CD4-positive, alpha-beta T cell (primary cell): ENCODE measurements around the gene DTNB. TPM values are rescaled to one million over a fixed set of nuclear protein-coding genes. Genes with fewer than 3 reads are reported as not detected.

Experiments
- ATAC-seq: fragments of 200-7000 bp; cut with Tn5 transposase; one replicate; pipeline ENCODE4 v1.10.0; 2022; ENCODE audit warnings: mild to moderate bottlenecking; ENCODE audit not compliant: poor library complexity
- CTCF ChIA-PET: fragments of 350-600 bp; sonication (Branson Sonifier 250); formaldehyde crosslinking; loops from one replicate; lab custom pipeline; 2021; ENCODE audit warnings: antibody characterized with exemption, inconsistent platforms; lab: Charles Lee
- POLR2A ChIA-PET: fragments of 350-600 bp; sonication (Branson Sonifier 250); formaldehyde crosslinking; loops from one replicate; lab custom pipeline; 2021; ENCODE audit warnings: antibody characterized with exemption, inconsistent platforms; lab: Charles Lee
- DNase-seq, 14 experiments: peaks; one replicate each; pipeline ENCODE4 v3.0.0-alpha.2; 2013 to 2020; ENCODE audit warnings: mixed read lengths in 2 of 14
- H3K27ac ChIP-seq, 2 donors: one replicate each; pipeline versions ENCODE4 v1.5.1 to v1.7.0; 2013; ENCODE audit warnings: low read length in 2 of 2, low read depth in 1 of 2, mild to moderate bottlenecking in 1 of 2
- H3K27me3 ChIP-seq, 2 experiments: 1 replicate in 1 of 2; 2 replicates in 1 of 2; pipeline versions ENCODE4 v1.6.1 to v1.7.0; 2013; ENCODE audit warnings: low read length in 2 of 2, control low read depth in 1 of 2, mild to moderate bottlenecking in 1 of 2, moderate library complexity in 1 of 2; ENCODE audit not compliant: insufficient read depth in 2 of 2, control insufficient read depth in 1 of 2
- H3K36me3 ChIP-seq: one replicate; pipeline ENCODE4 v1.6.1; 2013; ENCODE audit warnings: low read length, control low read depth; ENCODE audit not compliant: insufficient read depth
- H3K4me1 ChIP-seq: one replicate; pipeline ENCODE4 v1.6.1; 2013; ENCODE audit warnings: low read length, control low read depth; ENCODE audit not compliant: insufficient read depth
- H3K4me3 ChIP-seq: one replicate; pipeline ENCODE4 v1.5.1; 2013; ENCODE audit warnings: mild to moderate bottlenecking, low read length, moderate library complexity
- H3K9me3 ChIP-seq, 2 experiments: 1 replicate in 1 of 2; 2 replicates in 1 of 2; pipeline versions ENCODE4 v1.6.1 to v1.7.0; 2013; ENCODE audit warnings: low read length in 2 of 2, mild to moderate bottlenecking in 2 of 2, control low read depth in 1 of 2, moderate library complexity in 1 of 2; ENCODE audit not compliant: control insufficient read depth in 1 of 2, insufficient read depth in 1 of 2
- H3K27ac Mint-ChIP-seq: one replicate; pipeline ENCODE4 v1.8.0; 2020; ENCODE audit warnings: mixed read lengths
- H3K27me3 Mint-ChIP-seq: one replicate; pipeline ENCODE4 v1.8.0; 2021; ENCODE audit warnings: mixed read lengths
- H3K36me3 Mint-ChIP-seq: one replicate; pipeline ENCODE4 v1.8.0; 2021; ENCODE audit warnings: low read depth, mixed read lengths
- H3K4me1 Mint-ChIP-seq: one replicate; pipeline ENCODE4 v1.8.0; 2021; ENCODE audit warnings: low read depth, mixed read lengths
- H3K4me3 Mint-ChIP-seq: one replicate; pipeline ENCODE4 v1.8.0; 2020; ENCODE audit warnings: mild to moderate bottlenecking, mixed read lengths
- H3K9me3 Mint-ChIP-seq: one replicate; pipeline ENCODE4 v1.8.0; 2020; ENCODE audit warnings: mixed read lengths
- intact Hi-C, 2 experiments: fragments of 100-400 bp; cut with DNase I in 1 of 2; cut with micrococcal nuclease in 1 of 2; formaldehyde crosslinking; loops; one replicate each; pipeline versions ENCODE4 v1.15.1 to v1.9.0; 2023 to 2025; cut with DNase I, micrococcal nuclease
- total RNA-seq, 174 experiments: library from RNA in 2 of 174; stranded (reverse) in 2 of 174; gene quantifications; one replicate each; pipeline ENCODE4 v1.2.3 and lab custom pipeline; 2021 to 2026
- TF ChIP-seq, protein P1 (sequence below): fragments of 200-600 bp; IDR thresholded peaks from one replicate; pipeline ENCODE4 v1.8.0; 2022; ENCODE audit warnings: antibody characterized with exemption, mild to moderate bottlenecking

Gene DTNB
- total RNA-seq, 2 experiments from 2014 or later: 30.1 to 33.6 TPM

DNA sequence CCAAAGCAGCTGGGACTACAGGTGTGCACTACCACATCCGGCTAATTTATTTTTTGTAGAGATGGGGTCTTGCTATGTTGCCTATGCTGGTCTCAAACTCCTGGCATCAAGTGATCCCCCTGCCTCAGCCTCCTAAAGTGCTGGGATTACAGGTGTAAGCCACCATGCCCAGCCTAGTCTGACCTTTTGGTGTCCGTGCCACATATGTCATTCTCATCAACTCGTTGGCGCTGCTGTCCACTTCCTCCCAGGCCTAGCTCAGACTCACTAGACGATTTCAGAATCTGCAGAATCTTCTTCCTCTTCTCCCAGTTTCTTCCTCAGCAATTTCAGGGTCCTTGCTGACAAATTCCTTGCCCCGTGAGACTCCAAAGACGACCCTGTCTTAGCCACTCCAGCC is 291.9 kb downstream of the DTNB start:
- peaks cover 32% of the 10 kb centered on the region for H3K4me1 ChIP-seq
- Mint-ChIP-seq H3K27me3 (no peaks in the 10 kb centered on the region), H3K4me3 (no peak overlapping the region), H3K9me3 (no peaks in the 10 kb centered on the region), H3K27ac (no peak overlapping the region), H3K36me3 (peaks cover 16% of the 10 kb centered on the region), H3K4me1 (peaks cover 39% of the 10 kb centered on the region)
- ChIA-PET CTCF (interaction anchor here (4.7 kb wide), 1 partner anchor 19 kb away, joined by 21 read pairs; no protein-coding TSS in a partner anchor), POLR2A (no interaction called here)
- ATAC-seq: no peak
- DNase-seq: no peak
- intact Hi-C loops: no loop called here
- no peak overlapping the region for H3K27ac ChIP-seq
- no peaks in the 10 kb centered on the region for H3K27me3 ChIP-seq
- no peak overlapping the region for H3K4me3 ChIP-seq
- H3K9me3 ChIP-seq: peaks cover 0 to 11% of the 10 kb centered on the region in 2 experiments
- H3K36me3 ChIP-seq: peaks cover 4% of the 10 kb centered on the region
- TF ChIP-seq, protein P1, sequence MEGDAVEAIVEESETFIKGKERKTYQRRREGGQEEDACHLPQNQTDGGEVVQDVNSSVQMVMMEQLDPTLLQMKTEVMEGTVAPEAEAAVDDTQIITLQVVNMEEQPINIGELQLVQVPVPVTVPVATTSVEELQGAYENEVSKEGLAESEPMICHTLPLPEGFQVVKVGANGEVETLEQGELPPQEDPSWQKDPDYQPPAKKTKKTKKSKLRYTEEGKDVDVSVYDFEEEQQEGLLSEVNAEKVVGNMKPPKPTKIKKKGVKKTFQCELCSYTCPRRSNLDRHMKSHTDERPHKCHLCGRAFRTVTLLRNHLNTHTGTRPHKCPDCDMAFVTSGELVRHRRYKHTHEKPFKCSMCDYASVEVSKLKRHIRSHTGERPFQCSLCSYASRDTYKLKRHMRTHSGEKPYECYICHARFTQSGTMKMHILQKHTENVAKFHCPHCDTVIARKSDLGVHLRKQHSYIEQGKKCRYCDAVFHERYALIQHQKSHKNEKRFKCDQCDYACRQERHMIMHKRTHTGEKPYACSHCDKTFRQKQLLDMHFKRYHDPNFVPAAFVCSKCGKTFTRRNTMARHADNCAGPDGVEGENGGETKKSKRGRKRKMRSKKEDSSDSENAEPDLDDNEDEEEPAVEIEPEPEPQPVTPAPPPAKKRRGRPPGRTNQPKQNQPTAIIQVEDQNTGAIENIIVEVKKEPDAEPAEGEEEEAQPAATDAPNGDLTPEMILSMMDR: no peak

DNA sequence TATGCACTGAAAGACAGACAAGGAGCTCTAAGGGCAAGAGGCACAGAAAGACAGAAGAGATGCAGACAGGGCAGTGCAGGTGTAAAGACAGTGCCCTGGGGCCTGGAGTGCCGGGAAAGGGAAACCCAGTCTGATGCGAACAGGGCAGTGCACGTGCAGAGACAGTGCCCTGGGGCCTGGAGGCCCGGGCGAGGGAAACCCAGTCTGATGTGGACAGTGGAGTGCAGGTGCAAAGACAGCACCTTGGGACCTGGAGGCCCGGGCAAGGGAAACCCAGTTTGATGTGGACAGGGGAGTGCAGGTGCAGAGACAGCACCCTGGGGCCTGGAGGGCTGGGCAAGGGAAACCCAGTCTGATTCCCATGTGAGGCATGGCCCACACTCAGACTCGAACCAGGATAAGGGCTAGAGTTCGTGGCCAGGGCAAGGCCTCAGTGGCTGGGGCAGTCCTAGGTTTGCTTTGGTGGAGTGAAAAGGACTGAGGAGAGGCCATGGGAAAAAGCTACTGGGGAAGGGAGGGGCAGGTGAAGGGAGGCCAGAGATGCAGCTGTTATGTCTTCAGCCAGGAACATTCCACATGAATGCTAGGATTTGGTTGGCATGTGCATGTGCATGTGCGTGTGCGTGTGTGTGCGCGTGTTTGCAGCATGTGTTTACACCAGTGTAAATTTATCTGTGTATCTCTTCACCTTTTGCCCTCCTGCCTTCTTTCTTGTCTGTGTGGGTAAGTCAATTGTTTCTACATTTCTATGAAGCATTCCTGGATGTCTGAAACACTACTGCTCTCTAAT is 292.6 kb downstream of the DTNB start:
- no peak overlapping the region for H3K27ac ChIP-seq
- intact Hi-C loops: no loop called here
- peaks cover 43% of the 10 kb centered on the region for H3K4me1 Mint-ChIP-seq
- CTCF ChIA-PET: interaction anchor here (4.7 kb wide), 1 partner anchor 18 kb away, joined by 21 read pairs; no protein-coding TSS in a partner anchor
- H3K4me3 ChIP-seq: no peak overlapping the region
- H3K36me3 ChIP-seq: no peaks in the 10 kb centered on the region
- ATAC-seq (no peak), DNase-seq (no peak)
- H3K36me3 Mint-ChIP-seq: peaks cover 9% of the 10 kb centered on the region
- H3K4me3 Mint-ChIP-seq: no peak overlapping the region
- POLR2A ChIA-PET: no interaction called here
- H3K27ac Mint-ChIP-seq: no peak overlapping the region
- no peaks in the 10 kb centered on the region for H3K27me3 Mint-ChIP-seq
- no peaks in the 10 kb centered on the region for H3K27me3 ChIP-seq
- no peaks in the 10 kb centered on the region for H3K9me3 Mint-ChIP-seq
- TF ChIP-seq, protein P1: no peak
- peaks cover 40% of the 10 kb centered on the region for H3K4me1 ChIP-seq
- peaks cover 0 to 11% of the 10 kb centered on the region in 2 experiments for H3K9me3 ChIP-seq

DNA sequence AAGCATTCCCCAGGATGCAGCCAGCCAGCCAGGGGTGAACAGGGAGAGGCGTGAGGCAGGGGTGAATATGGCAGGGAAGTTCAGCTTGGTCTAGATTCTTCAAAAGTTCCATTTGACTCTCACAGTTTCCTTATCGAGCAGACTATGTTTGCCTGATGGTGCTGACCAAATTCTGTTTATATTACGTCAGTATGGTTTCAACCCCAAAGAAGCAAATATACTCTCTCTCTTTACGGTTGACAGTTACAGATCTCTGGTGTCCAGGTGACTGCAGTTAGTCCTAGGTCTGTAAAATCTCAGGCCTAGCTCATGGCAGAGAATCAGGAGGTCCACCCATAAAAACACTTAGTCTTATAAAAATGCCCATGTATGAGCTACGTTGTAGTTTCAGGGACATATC is 293.4 kb downstream of the DTNB start:
- H3K27me3 ChIP-seq: no peaks in the 10 kb centered on the region
- no peak for DNase-seq
- Mint-ChIP-seq H3K36me3 (peaks cover 8% of the 10 kb centered on the region), H3K4me3 (peak overlapping the region; percentile 30), H3K27ac (no peak overlapping the region), H3K27me3 (no peaks in the 10 kb centered on the region), H3K9me3 (no peaks in the 10 kb centered on the region), H3K4me1 (peaks cover 43% of the 10 kb centered on the region)
- ChIA-PET CTCF (interaction anchor here (4.7 kb wide), 1 partner anchor 18 kb away, joined by 21 read pairs; no protein-coding TSS in a partner anchor), POLR2A (no interaction called here)
- no peaks in the 10 kb centered on the region for H3K36me3 ChIP-seq
- TF ChIP-seq, protein P1: no peak
- H3K4me3 ChIP-seq: no peak overlapping the region
- H3K27ac ChIP-seq: no peak overlapping the region
- intact Hi-C loops: no loop called here
- peaks cover 0 to 11% of the 10 kb centered on the region in 2 experiments for H3K9me3 ChIP-seq
- peaks cover 40% of the 10 kb centered on the region for H3K4me1 ChIP-seq
- ATAC-seq: no peak
